Sigmoid colon (tissue), 7 donors: ENCODE measurements around the gene RANBP9. TPM values are rescaled to one million over a fixed set of nuclear protein-coding genes. Genes with fewer than 3 reads are reported as not detected.

Experiments used
- DNase-seq: peaks from one replicate; pipeline ENCODE4 v3.0.0-alpha.2; 2019
- H3K27ac ChIP-seq, 4 donors: fragments of 200-600 bp; sonication (generic); one replicate each; pipeline ENCODE4 v1.5.1; 2016 to 2019; ENCODE audit warnings: mild to moderate bottlenecking in 1 of 4
- H3K27me3 ChIP-seq, 3 donors: fragments of 200-600 bp; sonication (generic); one replicate each; pipeline ENCODE4 v1.5.1; 2019; ENCODE audit warnings: mild to moderate bottlenecking in 1 of 3
- H3K36me3 ChIP-seq, 4 donors: fragments of 200-600 bp; sonication (generic); one replicate each; pipeline ENCODE4 v1.5.1; 2016 to 2019
- H3K4me1 ChIP-seq, 4 donors: fragments of 200-600 bp; sonication (generic); one replicate each; pipeline ENCODE4 v1.5.1; 2017 to 2019
- H3K4me3 ChIP-seq, 4 donors: fragments of 200-600 bp; sonication (generic); one replicate each; pipeline ENCODE4 v1.5.1; 2017 to 2019; ENCODE audit warnings: mild to moderate bottlenecking in 2 of 4, moderate library complexity in 1 of 4
- H3K9me3 ChIP-seq, 4 donors: fragments of 200-600 bp in 3 of 4; sonication (generic) in 3 of 4; one replicate each; pipeline versions ENCODE4 v1.5.1 to v1.6.1; 2013 to 2019
- EP300 ChIP-seq, 4 donors: sonication (generic); formaldehyde crosslinking; IDR thresholded peaks; one replicate each; pipeline ENCODE4 v1.6.1; 2017; ENCODE audit warnings: antibody characterized with exemption in 4 of 4
- POLR2A ChIP-seq, 2 donors: fragments of 450-650 bp; IDR thresholded peaks; one replicate each; pipeline ENCODE4 v1.6.1; 2016; ENCODE audit warnings: antibody characterized with exemption in 2 of 2, mild to moderate bottlenecking in 2 of 2, moderate library complexity in 2 of 2
- POLR2AphosphoS5 ChIP-seq, 4 donors: sonication (generic); formaldehyde crosslinking; IDR thresholded peaks; one replicate each; pipeline ENCODE4 v1.6.1; 2017; ENCODE audit warnings: antibody characterized with exemption in 4 of 4
- WGBS, 2 donors: extraction: QIAGEN DNeasy Blood & Tissue Kit; methylation state at CpG; one replicate each; pipeline ENCODE4 v1.1.7; 2013; 5-methylcytosine and 5-hydroxymethylcytosine counted together
- intact Hi-C: fragments of 100-400 bp; cut with DNase I; formaldehyde crosslinking; loops from one replicate; pipeline ENCODE4 v1.15.1; 2023
- polyA plus RNA-seq, 3 donors: library from polyadenylated mRNA; stranded (reverse); fragments of 200-250 nt; gene quantifications; one replicate each; pipeline ENCODE4 v1.2.3, GENCODE V29; 2013
- total RNA-seq, 4 donors: library from RNA; depleted of rRNA; stranded (reverse); fragments of >200 nt; gene quantifications; one replicate each; pipeline ENCODE4 v1.1.0, GENCODE V29; 2016
- TF ChIP-seq, protein P1 (sequence below), 4 experiments: fragments of 450-650 bp in 3 of 4; fragments of 200-600 bp in 1 of 4; IDR thresholded peaks; one replicate each; pipeline ENCODE4 v1.5.1; 2016 to 2019; ENCODE audit warnings: antibody characterized with exemption in 4 of 4, mild to moderate bottlenecking in 3 of 4, moderate library complexity in 2 of 4
- donor health status: healthy with polysubstance abuse.
- donor health status: Bipolar disorder and iron deficiency.
- donor health status: healthy.

Gene RANBP9
- total and polyA plus RNA-seq, 7 donors, result 19.4 to 84.3 (median 49.6) TPM

DNA sequence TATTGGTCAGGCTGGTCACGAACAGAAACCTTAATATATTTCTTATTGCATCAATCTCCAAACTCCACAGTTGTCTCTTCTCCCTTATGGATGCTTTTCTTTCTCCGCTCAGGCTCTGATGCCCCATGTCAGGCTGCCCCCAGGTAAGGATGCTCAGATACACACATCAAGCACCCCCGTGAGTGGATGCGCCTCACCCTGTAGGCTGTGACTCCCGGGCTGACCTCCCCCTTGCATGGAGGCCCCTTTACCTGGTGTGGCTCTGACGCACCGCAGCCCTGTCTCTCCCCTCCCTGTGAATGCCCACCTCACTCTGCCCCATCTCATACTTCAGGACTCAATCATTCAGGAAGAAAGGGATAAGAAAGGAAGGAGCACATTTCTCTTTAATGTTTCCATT is 19.1 kb upstream of the RANBP9 start:
- no peak for TF ChIP-seq POLR2AphosphoS5 (IDR thresholded peaks at IDR 0.05)
- no peak for TF ChIP-seq POLR2A (IDR thresholded peaks at IDR 0.05)
- no peak for TF ChIP-seq EP300 (IDR thresholded peaks at IDR 0.05)
- TF ChIP-seq, protein P1, sequence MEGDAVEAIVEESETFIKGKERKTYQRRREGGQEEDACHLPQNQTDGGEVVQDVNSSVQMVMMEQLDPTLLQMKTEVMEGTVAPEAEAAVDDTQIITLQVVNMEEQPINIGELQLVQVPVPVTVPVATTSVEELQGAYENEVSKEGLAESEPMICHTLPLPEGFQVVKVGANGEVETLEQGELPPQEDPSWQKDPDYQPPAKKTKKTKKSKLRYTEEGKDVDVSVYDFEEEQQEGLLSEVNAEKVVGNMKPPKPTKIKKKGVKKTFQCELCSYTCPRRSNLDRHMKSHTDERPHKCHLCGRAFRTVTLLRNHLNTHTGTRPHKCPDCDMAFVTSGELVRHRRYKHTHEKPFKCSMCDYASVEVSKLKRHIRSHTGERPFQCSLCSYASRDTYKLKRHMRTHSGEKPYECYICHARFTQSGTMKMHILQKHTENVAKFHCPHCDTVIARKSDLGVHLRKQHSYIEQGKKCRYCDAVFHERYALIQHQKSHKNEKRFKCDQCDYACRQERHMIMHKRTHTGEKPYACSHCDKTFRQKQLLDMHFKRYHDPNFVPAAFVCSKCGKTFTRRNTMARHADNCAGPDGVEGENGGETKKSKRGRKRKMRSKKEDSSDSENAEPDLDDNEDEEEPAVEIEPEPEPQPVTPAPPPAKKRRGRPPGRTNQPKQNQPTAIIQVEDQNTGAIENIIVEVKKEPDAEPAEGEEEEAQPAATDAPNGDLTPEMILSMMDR (IDR thresholded peaks at IDR 0.05), result no peak
- H3K9me3 ChIP-seq, result no peaks in the 10 kb centered on the region
- peak overlapping the region in 2 of 4 donors; percentile 75 to 78 for H3K27ac ChIP-seq
- intact Hi-C loops, result no loop called here
- WGBS, 2 donors, result 89 to 90% methylated on average over 7 of the region's 7 CpGs
- H3K27me3 ChIP-seq, result no peaks in the 10 kb centered on the region
- DNase-seq, result no peak
- H3K4me1 ChIP-seq, result peaks cover 0 to 25% (median 17%) of the 10 kb centered on the region in 4 donors
- no peaks in the 10 kb centered on the region for H3K36me3 ChIP-seq
- no peak overlapping the region for H3K4me3 ChIP-seq

- intact Hi-C loops, result no loop called here
- Histone ChIP-seq H3K36me3 (no peaks in the 10 kb centered on the region), H3K9me3 (no peaks in the 10 kb centered on the region), H3K4me1 (peaks cover 0 to 25% (median 17%) of the 10 kb centered on the region in 4 donors), H3K27ac (no peak overlapping the region), H3K27me3 (no peaks in the 10 kb centered on the region), H3K4me3 (no peak overlapping the region)
- DNase-seq, result no peak
- WGBS, 2 donors, result 97 to 98% methylated on average over 2 of the region's 2 CpGs
- TF ChIP-seq POLR2A (IDR thresholded peaks at IDR 0.05), result no peak
- no peak for TF ChIP-seq EP300 (IDR thresholded peaks at IDR 0.05)
- TF ChIP-seq POLR2AphosphoS5 (IDR thresholded peaks at IDR 0.05), result no peak
- TF ChIP-seq, protein P1 (IDR thresholded peaks at IDR 0.05), result no peak
Observed at GRCh38 chr6:13729891-13730290, 18.3 kb upstream of the RANBP9 start.

GRCh38 chr6:13725570-13725969 is 13.9 kb upstream of the RANBP9 start:
- TF ChIP-seq, protein P1 (IDR thresholded peaks at IDR 0.05), result no peak
- TF ChIP-seq POLR2AphosphoS5 (IDR thresholded peaks at IDR 0.05) (no peak), POLR2A (IDR thresholded peaks at IDR 0.05) (no peak), EP300 (IDR thresholded peaks at IDR 0.05) (no peak)
- no peak overlapping the region for H3K4me3 ChIP-seq
- H3K9me3 ChIP-seq, result no peaks in the 10 kb centered on the region
- no peak overlapping the region for H3K27ac ChIP-seq
- DNase-seq, result no peak
- H3K27me3 ChIP-seq, result no peaks in the 10 kb centered on the region
- no peaks in the 10 kb centered on the region for H3K36me3 ChIP-seq
- H3K4me1 ChIP-seq, result no peaks in the 10 kb centered on the region
- intact Hi-C loops, result no loop called here
- WGBS, 2 donors, result 42 to 70% methylated on average over 2 of the region's 2 CpGs

- intact Hi-C loops, result no loop called here
- H3K36me3 ChIP-seq, result no peaks in the 10 kb centered on the region
Observed at GRCh38 chr6:13725052-13725451, 13.4 kb upstream of the RANBP9 start.

More at GRCh38 chr6:13725052-13725451, 13.4 kb upstream of the RANBP9 start:
- Histone ChIP-seq H3K4me1 (no peaks in the 10 kb centered on the region), H3K9me3 (no peaks in the 10 kb centered on the region), H3K4me3 (no peak overlapping the region), H3K27me3 (no peaks in the 10 kb centered on the region), H3K27ac (no peak overlapping the region)
- no peak for TF ChIP-seq POLR2AphosphoS5 (IDR thresholded peaks at IDR 0.05)
- TF ChIP-seq EP300 (IDR thresholded peaks at IDR 0.05), result no peak
- TF ChIP-seq, protein P1 (IDR thresholded peaks at IDR 0.05), result no peak
- no peak for TF ChIP-seq POLR2A (IDR thresholded peaks at IDR 0.05)
- WGBS, 2 donors, result 97% methylated on average over 3 of the region's 3 CpGs
- DNase-seq, result no peak
